Osteoblast (primary cell): ENCODE results near the gene EML4. TPM values are rescaled to one million over a fixed set of nuclear protein-coding genes. Genes with fewer than 3 reads are reported as not detected.

ENCODE experiments used
- DNase-seq: peaks from one replicate; pipeline ENCODE4 v3.0.0; 2011; ENCODE audit warnings: low spot score, mixed read lengths; ENCODE audit not compliant: insufficient read length; ENCODE audit errors: missing footprints
- H2AFZ ChIP-seq: 2 replicates; pipeline ENCODE4 v1.6.0; 2011; ENCODE audit warnings: mild to moderate bottlenecking, low read length
- H3K27ac ChIP-seq: 2 replicates; pipeline ENCODE4 v1.5.1; 2011; ENCODE audit warnings: mild to moderate bottlenecking, low read depth, low read length, moderate library complexity
- H3K27me3 ChIP-seq: 2 replicates; pipeline ENCODE4 v1.6.0; 2012; ENCODE audit warnings: mild to moderate bottlenecking, control low read depth, inconsistent platforms, low read length, moderate library complexity; ENCODE audit not compliant: insufficient read depth
- H3K36me3 ChIP-seq: 2 replicates; pipeline ENCODE4 v1.5.1; 2011; ENCODE audit warnings: mild to moderate bottlenecking, low read length, control low read depth, moderate library complexity; ENCODE audit not compliant: insufficient read depth
- H3K4me1 ChIP-seq: 2 replicates; pipeline ENCODE4 v1.5.1; 2011; ENCODE audit warnings: mild to moderate bottlenecking, low read length, control low read depth, moderate library complexity; ENCODE audit not compliant: insufficient read depth
- H3K4me2 ChIP-seq: 2 replicates; pipeline ENCODE4 v1.6.0; 2011; ENCODE audit warnings: mild to moderate bottlenecking, low read length; ENCODE audit not compliant: insufficient read depth
- H3K4me3 ChIP-seq: fragments of 200-600 bp; sonication (generic); 3 replicates; pipeline ENCODE4 v1.5.1; 2012; ENCODE audit warnings: mild to moderate bottlenecking, low read length, inconsistent platforms; ENCODE audit not compliant: insufficient read depth
- H3K79me2 ChIP-seq: 2 replicates; pipeline ENCODE4 v1.6.0; 2012; ENCODE audit warnings: mild to moderate bottlenecking, low read length, control low read depth, inconsistent platforms; ENCODE audit not compliant: insufficient read depth
- H3K9me3 ChIP-seq: 2 replicates; pipeline ENCODE4 v1.5.1; 2011; ENCODE audit warnings: low read depth, low read length, control low read depth
- H4K20me1 ChIP-seq: 2 replicates; pipeline ENCODE4 v1.6.0; 2012; ENCODE audit warnings: mild to moderate bottlenecking, low read length, control low read depth; ENCODE audit not compliant: insufficient read depth
- CTCF ChIP-seq: IDR thresholded peaks from 2 replicates; pipeline ENCODE4 v1.5.1; 2011; ENCODE audit warnings: mild to moderate bottlenecking, low read depth, low read length, moderate library complexity; ENCODE audit errors: extremely low read depth
- total RNA-seq: library from RNA; depleted of rRNA; stranded (reverse); fragments of >200 nt; gene quantifications from 2 replicates; pipeline ENCODE4 v1.2.3, GENCODE V29; 2012

Gene EML4
- total RNA-seq, 1 donor: 91.9 TPM

GRCh38 chr2:42224422-42225067 is 55.4 kb downstream of the EML4 start:
- Histone ChIP-seq H2AFZ (no peak overlapping the region), H3K27me3 (no peaks in the 10 kb centered on the region), H3K4me3 (no peak overlapping the region), H3K4me2 (peak overlapping the region; percentile 35), H3K36me3 (no peaks in the 10 kb centered on the region), H3K79me2 (peaks cover 68% of the 10 kb centered on the region), H4K20me1 (peaks cover 10% of the 10 kb centered on the region), H3K9me3 (no peaks in the 10 kb centered on the region), H3K27ac (peak overlapping the region; percentile 78), H3K4me1 (peaks cover 16% of the 10 kb centered on the region)
- no peak for TF ChIP-seq CTCF
- no peak for DNase-seq

- H4K20me1 ChIP-seq: peaks cover 11% of the 10 kb centered on the region
- TF ChIP-seq CTCF: no peak
These were observed 56.4 kb downstream of the EML4 start for GRCh38 chr2:42225573-42225972.

GRCh38 chr2:42227491-42227890 is 58.3 kb downstream of the EML4 start:
- no peak for DNase-seq
- H3K4me1 ChIP-seq: peaks cover 16% of the 10 kb centered on the region
- H3K27me3 ChIP-seq: no peaks in the 10 kb centered on the region
- H3K9me3 ChIP-seq: no peaks in the 10 kb centered on the region
- H2AFZ ChIP-seq: no peak overlapping the region
- no peak overlapping the region for H3K27ac ChIP-seq
- no peak overlapping the region for H3K4me3 ChIP-seq
- H3K4me2 ChIP-seq: no peak overlapping the region
- TF ChIP-seq CTCF: no peak
- peaks cover 13% of the 10 kb centered on the region for H4K20me1 ChIP-seq
- H3K79me2 ChIP-seq: peaks cover 69% of the 10 kb centered on the region
- no peaks in the 10 kb centered on the region for H3K36me3 ChIP-seq

More at GRCh38 chr2:42225573-42225972, 56.4 kb downstream of the EML4 start:
- no peaks in the 10 kb centered on the region for H3K27me3 ChIP-seq
- peaks cover 69% of the 10 kb centered on the region for H3K79me2 ChIP-seq
- no peak overlapping the region for H3K4me3 ChIP-seq
- no peak overlapping the region for H3K4me2 ChIP-seq
- no peak for DNase-seq
- H2AFZ ChIP-seq: no peak overlapping the region
- no peak overlapping the region for H3K27ac ChIP-seq
- no peaks in the 10 kb centered on the region for H3K36me3 ChIP-seq
- H3K9me3 ChIP-seq: no peaks in the 10 kb centered on the region
- H3K4me1 ChIP-seq: peaks cover 16% of the 10 kb centered on the region

GRCh38 chr2:42228101-42228500 is 58.9 kb downstream of the EML4 start:
- Histone ChIP-seq H2AFZ (no peak overlapping the region), H3K27ac (no peak overlapping the region), H3K4me2 (no peak overlapping the region), H3K36me3 (no peaks in the 10 kb centered on the region), H3K4me1 (peaks cover 14% of the 10 kb centered on the region), H3K27me3 (no peaks in the 10 kb centered on the region), H3K9me3 (no peaks in the 10 kb centered on the region), H3K4me3 (no peak overlapping the region), H4K20me1 (peaks cover 13% of the 10 kb centered on the region), H3K79me2 (peaks cover 68% of the 10 kb centered on the region)
- TF ChIP-seq CTCF: no peak
- no peak for DNase-seq
